H1 (cell line): Measurements from ENCODE around the gene TMBIM1. TPM values are rescaled to one million over a fixed set of nuclear protein-coding genes. Genes with fewer than 3 reads are reported as not detected.

Experiments used
- CTCF ChIA-PET: fragments of 300-600 bp; sonication (Branson Sonifier 250); formaldehyde crosslinking; loops from one replicate; lab custom pipeline; 2021; ENCODE audit not compliant: partially characterized antibody; lab: Charles Lee
- POLR2A ChIA-PET: fragments of 300-600 bp; sonication (Branson Sonifier 250); formaldehyde crosslinking; loops from one replicate; lab custom pipeline; 2021; ENCODE audit warnings: inconsistent platforms; ENCODE audit not compliant: partially characterized antibody; lab: Charles Lee
- DNase-seq, 2 experiments: peaks; one replicate each; pipeline versions ENCODE4 v3.0.0 to v3.0.0-alpha.2; 2010 to 2022; ENCODE audit warnings: low spot score in 2 of 2, low read depth in 1 of 2, mixed read lengths in 1 of 2
- FAIRE-seq: peaks from 2 replicates; lab custom pipeline; 2011; peaks lifted over from hg19 to GRCh38; lab: Jason Lieb, UNC
- H2AFZ ChIP-seq: 2 replicates; pipeline ENCODE4 v1.8.1; 2012; ENCODE audit warnings: low read length, inconsistent platforms
- H2AK5ac ChIP-seq: 2 replicates; pipeline ENCODE4 v1.6.1; 2013; ENCODE audit warnings: low read depth, low read length
- H2BK120ac ChIP-seq: replicated peaks from 2 replicates; pipeline ENCODE3; 2013; ENCODE audit warnings: low read depth, low read length, inconsistent platforms
- H2BK12ac ChIP-seq: 2 replicates; pipeline ENCODE4 v1.6.1; 2013; ENCODE audit warnings: low read depth, low read length
- H2BK15ac ChIP-seq: 2 replicates; pipeline ENCODE4 v1.6.1; 2013; ENCODE audit warnings: low read length
- H2BK20ac ChIP-seq: 2 replicates; pipeline ENCODE4 v1.6.1; 2013; ENCODE audit warnings: low read length
- H2BK5ac ChIP-seq: 2 replicates; pipeline ENCODE4 v1.6.1; 2013; ENCODE audit warnings: low read depth, low read length
- H3K14ac ChIP-seq: 2 replicates; pipeline ENCODE4 v1.6.1; 2013; ENCODE audit warnings: inconsistent platforms; ENCODE audit not compliant: insufficient read length
- H3K18ac ChIP-seq: 2 replicates; pipeline ENCODE4 v1.6.1; 2013; ENCODE audit warnings: low read length; ENCODE audit errors: extremely low read depth
- H3K23ac ChIP-seq: 2 replicates; pipeline ENCODE4 v1.6.1; 2013; ENCODE audit warnings: inconsistent platforms; ENCODE audit not compliant: insufficient read length
- H3K23me2 ChIP-seq: 2 replicates; pipeline ENCODE4 v1.6.1; 2013; ENCODE audit warnings: low read depth, low read length
- H3K27ac ChIP-seq: 2 replicates; pipeline ENCODE4 v1.6.1; 2011; ENCODE audit warnings: low read depth, low read length, inconsistent platforms
- H3K27me3 ChIP-seq, 4 experiments: replicated peaks in 1 of 4; 1 replicate in 1 of 4; 2 replicates in 3 of 4; pipeline versions ENCODE4 v1.6.1 to v1.8.1; 2011 to 2013; ENCODE audit warnings: low read length in 3 of 4, mild to moderate bottlenecking in 3 of 4, inconsistent platforms in 2 of 4, mixed read lengths in 2 of 4, moderate library complexity in 1 of 4; ENCODE audit not compliant: control insufficient read depth in 3 of 4, insufficient read depth in 3 of 4; ENCODE audit errors: extremely low read depth in 1 of 4
- H3K36me3 ChIP-seq, 4 experiments: 2 replicates each; pipeline versions ENCODE4 v1.6.1 to v1.8.1; 2011 to 2013; ENCODE audit warnings: mild to moderate bottlenecking in 4 of 4, low read length in 3 of 4, moderate library complexity in 2 of 4, control low read depth in 1 of 4, inconsistent platforms in 1 of 4; ENCODE audit not compliant: insufficient read depth in 4 of 4, control insufficient read depth in 2 of 4
- H3K4ac ChIP-seq: replicated peaks from 2 replicates; pipeline ENCODE3; 2013; ENCODE audit warnings: low read length, low read depth, mixed read lengths, inconsistent platforms; ENCODE audit not compliant: insufficient read length
- H3K4me1 ChIP-seq, 4 experiments: replicated peaks in 1 of 4; 1 replicate in 1 of 4; 2 replicates in 3 of 4; pipeline versions ENCODE4 v1.6.1 to v1.8.1; 2011 to 2013; ENCODE audit warnings: low read length in 3 of 4, inconsistent platforms in 2 of 4, mixed read lengths in 1 of 4; ENCODE audit not compliant: insufficient read depth in 4 of 4, control insufficient read depth in 3 of 4
- H3K4me2 ChIP-seq, 2 experiments: 2 replicates each; pipeline versions ENCODE4 v1.6.1 to v1.8.1; 2011 to 2013; ENCODE audit warnings: low read depth in 2 of 2, low read length in 2 of 2, control low read depth in 1 of 2, inconsistent platforms in 1 of 2, mild to moderate bottlenecking in 1 of 2; ENCODE audit not compliant: insufficient read depth in 1 of 2
- H3K4me3 ChIP-seq, 4 experiments: fragments of 200-600, 300-600 bp in 1 of 4; sonication (generic), shearing (Covaris generic), sonication (Bioruptor Twin) in 1 of 4; 2 replicates each; pipeline versions ENCODE4 v1.5.1 to v1.8.1; 2011 to 2016; ENCODE audit warnings: low read length in 4 of 4, low read depth in 3 of 4, control low read depth in 2 of 4, inconsistent platforms in 2 of 4, mild to moderate bottlenecking in 2 of 4, mixed read lengths in 1 of 4, moderate library complexity in 1 of 4; ENCODE audit not compliant: insufficient read depth in 2 of 4; ENCODE audit errors: extremely low read depth in 1 of 4
- H3K56ac ChIP-seq: replicated peaks from 2 replicates; pipeline ENCODE3; 2013; ENCODE audit warnings: low read depth, mild to moderate bottlenecking, mixed read lengths, low read length, inconsistent platforms; ENCODE audit not compliant: insufficient read length
- H3K79me1 ChIP-seq: 2 replicates; pipeline ENCODE4 v1.6.1; 2013; ENCODE audit warnings: low read depth, low read length, control low read depth
- H3K79me2 ChIP-seq, 2 experiments: 2 replicates each; pipeline versions ENCODE4 v1.6.1 to v1.8.1; 2012 to 2013; ENCODE audit warnings: low read length in 2 of 2, mild to moderate bottlenecking in 2 of 2, inconsistent platforms in 1 of 2; ENCODE audit not compliant: insufficient read depth in 2 of 2, control insufficient read depth in 1 of 2
- H3K9ac ChIP-seq, 4 experiments: replicated peaks in 1 of 4; 1 replicate in 1 of 4; 2 replicates in 3 of 4; pipeline versions ENCODE4 v1.6.1 to v1.8.1; 2011 to 2013; ENCODE audit warnings: low read depth in 3 of 4, low read length in 3 of 4, control low read depth in 2 of 4, mild to moderate bottlenecking in 2 of 4, moderate library complexity in 2 of 4, inconsistent platforms in 1 of 4; ENCODE audit errors: extremely low read depth in 1 of 4
- H3K9me3 ChIP-seq, 2 experiments: 2 replicates each; pipeline versions ENCODE4 v1.6.1 to v1.8.1; 2012 to 2013; ENCODE audit warnings: mild to moderate bottlenecking in 2 of 2, moderate library complexity in 2 of 2, control low read depth in 1 of 2, inconsistent platforms in 1 of 2, low read depth in 1 of 2, low read length in 1 of 2, mixed read lengths in 1 of 2; ENCODE audit not compliant: insufficient read depth in 2 of 2
- H4K20me1 ChIP-seq, 2 experiments: replicated peaks in 1 of 2; 2 replicates each; pipeline versions ENCODE3 to v1.8.1; 2011 to 2013; ENCODE audit warnings: inconsistent platforms in 2 of 2, low read length in 2 of 2, mild to moderate bottlenecking in 1 of 2; ENCODE audit not compliant: insufficient read depth in 2 of 2, control insufficient read depth in 1 of 2
- H4K5ac ChIP-seq: 2 replicates; pipeline ENCODE4 v1.6.1; 2013; ENCODE audit warnings: low read length, low read depth, mixed read lengths, inconsistent platforms; ENCODE audit not compliant: insufficient read length
- H4K8ac ChIP-seq: 2 replicates; pipeline ENCODE4 v1.8.0; 2013; ENCODE audit warnings: mild to moderate bottlenecking, moderate library complexity, low read length, inconsistent platforms; ENCODE audit not compliant: insufficient read depth; ENCODE audit errors: extremely low read depth
- H4K91ac ChIP-seq: replicated peaks from 2 replicates; pipeline ENCODE3; 2013; ENCODE audit warnings: low read length, mixed read lengths, inconsistent platforms; ENCODE audit not compliant: insufficient read length
- KDM1A ChIP-seq: fragments of 200-600, 300-600 bp; sonication (generic); IDR thresholded peaks from 2 replicates; pipeline ENCODE4 v1.7.1; 2016; ENCODE audit warnings: mild to moderate bottlenecking, low read length, borderline replicate concordance
- TAF1 ChIP-seq: IDR thresholded peaks from 2 replicates; pipeline ENCODE4 v1.6.1; 2011; ENCODE audit warnings: mild to moderate bottlenecking, low read depth, low read length
- TBP ChIP-seq: IDR thresholded peaks from 2 replicates; pipeline ENCODE4 v1.6.1; 2011; ENCODE audit warnings: low read depth, low read length, improper control_type of control experiment
- WGBS, 2 experiments: shearing (Covaris generic) in 1 of 2; methylation state at CpG; one replicate each; pipeline versions ENCODE4 v1.1.6 to v1.1.7; 2013 to 2015; ENCODE audit warnings: low lambda C conversion rate in 2 of 2, mixed read lengths in 2 of 2, inconsistent platforms in 1 of 2, low coverage in 1 of 2, missing lambda C conversion rate in 1 of 2; ENCODE audit not compliant: insufficient replicate concordance in 2 of 2, insufficient coverage in 1 of 2, insufficient read length in 1 of 2; ENCODE audit errors: extremely low coverage in 1 of 2, missing lambda C conversion rate in 1 of 2; 5-methylcytosine and 5-hydroxymethylcytosine counted together
- polyA plus RNA-seq, 7 experiments: library from polyadenylated mRNA; depleted of rRNA in 3 of 7; stranded (reverse) in 5 of 7; unstranded in 2 of 7; fragments of >200 nt in 5 of 7; fragments of 200-250 nt in 2 of 7; gene quantifications; 1 replicate in 5 of 7; 2 replicates in 1 of 7; 4 replicates in 1 of 7; pipeline versions ENCODE4 v1.2.1 to v1.2.3, GENCODE V29; 2011 to 2013; ENCODE audit warnings: missing spikeins in 2 of 7, mixed read lengths in 2 of 7
- total RNA-seq: library from RNA; stranded (reverse); fragmentation: NEBNext Ultra II Directional; extraction: Animal tissue kit (Norgen Biotek cat#: 25700); gene quantifications from 2 replicates; pipeline ENCODE4 v1.2.1, GENCODE V29; 2021

The TMBIM1 gene
- total and polyA plus RNA-seq, 2 of the 8 experiments (the other 6 are each of a cell fraction or from before 2014, with no cell fraction given): 22.1 to 36.8 TPM

DNA sequence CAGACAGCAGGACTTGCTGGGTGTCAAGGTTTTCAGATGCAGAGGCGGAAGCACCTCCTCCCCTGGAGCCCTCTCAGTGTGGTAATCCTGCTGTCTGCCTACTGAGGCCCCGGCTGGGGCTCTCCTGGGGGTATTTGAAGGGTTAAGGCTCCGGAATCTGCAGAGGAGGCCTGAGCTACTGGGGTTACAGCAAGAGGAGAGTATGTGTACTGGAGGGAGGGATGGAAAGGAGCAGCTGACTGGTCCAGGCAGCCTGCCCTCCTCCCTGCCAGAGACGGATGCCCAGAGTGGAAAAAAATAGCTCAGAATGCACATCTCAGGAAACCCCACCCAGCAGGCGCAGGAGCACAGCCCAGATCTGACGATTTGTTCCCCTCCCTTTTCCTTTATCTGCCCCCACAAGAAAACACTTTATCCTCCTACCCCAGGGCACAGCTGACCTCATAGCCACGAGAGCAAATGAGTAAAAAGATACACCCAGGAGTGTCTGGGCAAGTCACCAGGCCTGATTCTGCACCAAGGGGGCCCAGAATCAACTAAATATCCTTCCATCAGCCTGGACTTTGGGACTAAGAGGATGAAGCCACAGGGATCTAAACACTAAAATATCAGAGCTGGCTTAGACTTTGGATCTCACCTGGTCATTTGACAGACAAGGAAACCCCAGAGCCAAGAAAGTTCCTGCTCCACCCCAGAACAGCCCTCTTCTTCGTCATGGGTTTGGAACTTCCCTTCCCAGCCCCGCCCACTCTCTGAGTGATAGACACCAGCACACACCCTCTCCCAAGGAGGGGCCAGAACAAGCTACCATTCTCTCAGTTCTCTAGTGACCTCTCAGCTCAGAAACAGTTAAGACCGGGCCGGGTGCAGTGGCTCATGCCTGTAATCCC lies 5.5 kb downstream of the TMBIM1 start:
- Histone ChIP-seq H3K23ac (no peak overlapping the region), H4K5ac (no peak overlapping the region), H3K79me1 (0 out of 2 replicates have a peak, but pooled peaks cover 8% of the 10 kb centered on the region), H3K18ac (no peak overlapping the region), H3K9me3 (no peaks in the 10 kb centered on the region), H3K4me3 (no peak overlapping the region), H3K56ac (no peak overlapping the region), H2BK120ac (no peak overlapping the region), H2BK12ac (no peak overlapping the region), H3K79me2 (no peaks in the 10 kb centered on the region), H3K27ac (no peak overlapping the region), H3K9ac (no peak overlapping the region; a peak in 1 of 7 replicates), H4K20me1 (peaks cover 0 to 5% of the 10 kb centered on the region in 2 experiments), H4K8ac (no peak overlapping the region), H2BK20ac (no peak overlapping the region), H2AFZ (no peak overlapping the region), H2BK5ac (no peak overlapping the region), H4K91ac (no peak overlapping the region), H3K14ac (no peak overlapping the region), H3K4me1 (peaks cover 5 to 11% (median 7%) of the 10 kb centered on the region in 4 experiments; a peak in 4 of 7 replicates), H3K4ac (no peak overlapping the region), H2AK5ac (no peak overlapping the region), H3K36me3 (no peaks in the 10 kb centered on the region), H2BK15ac (no peak overlapping the region), H3K27me3 (no peaks in the 10 kb centered on the region), H3K23me2 (peaks cover 2% of the 10 kb centered on the region; the same call in 1 of the 2 replicates), H3K4me2 (peak overlapping the region; percentile 29 to 39; a peak in 3 of 4 replicates)
- DNase-seq: peak; percentile 46 to 77
- ChIA-PET CTCF (interaction anchor here (0.6 to 9.2 kb wide), 12 partner anchors 12 to 200 kb away, joined by 3 to 131 read pairs (median 4); partner anchors contain the start of genes AAMP, CATIP and PNKD), POLR2A (interaction anchor here (1.0 to 4.0 kb wide), 7 partner anchors 9 to 111 kb away, joined by 3 to 22 read pairs (median 4); partner anchors contain the start of genes AAMP and PNKD)
- WGBS, 2 experiments: 53% methylated on average over 10 of the region's 11 CpGs; no CpG with 5 or more reads in 1 of the 2 experiments
- peak; percentile 29; the same call in 1 of the 2 replicates for TF ChIP-seq TAF1
- TF ChIP-seq KDM1A: no peak
- 0 out of 2 replicates have a peak, but pooled peaks have one; percentile 28 for TF ChIP-seq TBP
- FAIRE-seq: peak; percentile 32
